HG03565 (cell line): Measurements from ENCODE around the gene LRP2BP.
"Not testable (repeated sequence)": the region's sequence is repeated elsewhere in the genome, so short reads cannot be mapped to it uniquely, and the experiment has no call there.

ENCODE experiments used
- ATAC-seq: cut with Tn5 transposase; IDR thresholded peaks from one replicate; pipeline ENCODE4 v1.9.1; 2021; ENCODE audit warnings: mild to moderate bottlenecking, moderate library complexity; ENCODE audit not compliant: unreplicated experiment

The LRP2BP gene

GRCh38 chr4:185329879-185330510 is 65.7 kb downstream of the LRP2BP start:
- ATAC-seq: not testable (repeated sequence)

DNA sequence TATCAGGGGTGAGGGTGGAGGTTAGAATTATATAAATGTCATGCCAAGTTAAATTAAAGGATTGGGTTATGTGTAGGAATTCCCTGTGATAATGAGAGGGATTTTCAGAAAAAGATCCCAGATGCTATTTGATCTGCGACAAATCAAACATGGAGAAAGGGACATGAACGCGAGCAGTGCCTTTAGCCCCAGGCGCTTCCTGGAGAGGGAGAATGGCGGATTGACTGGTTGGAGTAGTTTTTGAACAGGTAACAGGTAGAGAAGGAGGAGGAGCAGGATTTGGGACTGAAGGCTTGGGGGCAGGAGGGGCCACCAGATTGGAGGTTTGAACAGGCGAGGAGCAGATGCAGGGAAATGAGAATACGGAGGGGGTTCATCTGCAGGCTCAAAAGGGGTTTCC is 67.1 kb downstream of the LRP2BP start:
- no peak for ATAC-seq

- ATAC-seq: not testable (repeated sequence)
Measured at GRCh38 chr4:185325721-185326120, 70.0 kb downstream of the LRP2BP start.

DNA sequence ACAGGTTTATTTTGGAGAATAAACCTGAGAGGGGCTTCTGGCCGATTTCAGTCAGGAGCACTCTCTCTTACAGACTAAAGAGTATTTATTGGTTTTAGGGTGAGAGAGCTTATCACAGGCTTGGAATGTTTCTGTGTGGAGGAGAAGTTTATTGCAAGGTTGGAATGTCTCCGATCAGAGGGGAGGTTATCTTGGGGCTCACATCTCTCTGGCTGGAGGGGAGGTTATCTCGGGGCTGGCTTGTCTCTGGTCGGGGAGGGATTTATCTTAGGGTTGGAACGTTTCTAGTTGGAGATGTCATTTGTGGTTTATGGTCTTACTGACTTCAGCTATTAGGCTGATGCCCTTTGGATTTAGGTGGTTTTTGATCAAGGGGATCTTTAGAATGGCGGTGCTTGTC is 71.4 kb downstream of the LRP2BP start:
- not testable (repeated sequence) for ATAC-seq

- ATAC-seq: no peak
Measured at GRCh38 chr4:185323606-185324005, 72.1 kb downstream of the LRP2BP start.

DNA sequence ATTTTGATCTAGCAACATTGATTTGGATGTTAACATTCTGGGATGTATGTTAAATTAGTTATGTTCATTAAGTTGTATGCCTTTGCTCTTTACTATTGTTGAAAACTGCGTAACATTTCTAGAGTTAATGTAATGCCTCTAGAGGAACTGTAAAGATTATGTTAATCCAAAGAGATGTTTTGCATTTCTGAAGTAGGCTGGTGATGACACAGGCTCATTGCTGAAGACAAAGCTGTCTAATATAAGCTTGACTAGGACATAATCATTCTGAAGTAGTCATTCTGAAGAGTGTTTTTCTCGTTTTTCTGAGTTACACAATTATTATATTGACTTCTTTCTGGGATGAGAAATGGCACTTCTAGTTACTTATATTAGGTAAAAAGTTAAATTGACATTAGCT is 72.9 kb downstream of the LRP2BP start:
- no peak for ATAC-seq

DNA sequence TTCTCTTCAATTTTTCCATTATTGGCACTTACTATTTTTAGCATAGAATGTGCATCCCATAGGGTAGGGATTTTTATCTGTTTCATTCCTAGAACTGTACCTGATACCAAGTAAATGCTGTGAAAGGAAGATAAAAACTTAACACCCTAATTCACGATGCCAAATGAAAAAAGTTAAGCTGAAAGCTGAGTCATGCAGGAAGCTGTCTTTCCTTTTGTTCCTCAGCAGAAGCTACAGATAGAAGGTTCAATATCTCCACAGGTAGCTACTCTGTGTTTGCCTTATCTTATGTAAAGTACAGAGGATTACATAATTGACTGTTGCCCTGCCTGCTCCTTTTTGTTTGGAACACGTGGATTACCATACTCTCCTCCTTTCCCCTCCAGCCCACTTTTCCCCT is 77.0 kb downstream of the LRP2BP start:
- no peak for ATAC-seq

DNA sequence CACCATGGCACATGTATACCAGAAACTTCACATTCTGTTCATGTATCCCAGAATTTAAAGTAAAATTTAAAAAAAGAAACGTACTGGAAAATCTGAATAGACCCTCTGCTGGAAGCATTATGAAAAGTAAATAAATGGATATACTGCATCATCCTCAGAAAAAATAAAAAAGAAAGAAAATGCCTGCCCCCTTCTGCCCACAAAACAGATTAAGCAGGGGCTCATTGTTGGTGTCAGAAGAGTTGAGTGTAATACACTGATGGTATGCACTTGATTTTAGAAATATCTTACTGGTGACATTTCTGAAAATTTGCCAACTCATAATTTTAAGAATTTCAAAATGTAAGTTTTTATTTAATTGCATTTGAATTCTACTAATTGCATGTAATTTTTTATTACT is 77.8 kb downstream of the LRP2BP start:
- ATAC-seq: no peak

DNA sequence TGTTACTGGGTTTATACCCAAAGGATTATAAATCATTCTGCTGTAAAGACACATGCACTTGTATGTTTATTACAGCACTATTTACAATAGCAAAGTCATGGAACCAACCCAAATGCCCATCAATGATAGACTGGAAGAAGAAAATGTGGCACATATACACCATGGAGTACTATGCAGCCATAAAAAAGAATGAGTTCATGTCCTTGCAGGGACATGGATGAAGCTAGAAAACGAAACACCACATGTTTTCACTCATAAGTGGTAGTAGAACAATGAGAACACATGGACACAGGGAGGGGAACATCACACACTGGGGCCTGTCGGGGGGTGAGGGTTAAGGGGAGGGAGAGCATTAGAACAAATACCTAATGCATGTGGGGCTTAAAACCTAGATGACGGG is 78.3 kb downstream of the LRP2BP start:
- ATAC-seq: not testable (repeated sequence)
